Prostate gland (tissue), 2 donors: Measurements from ENCODE around the gene LUC7L3. TPM values are rescaled to one million over a fixed set of nuclear protein-coding genes. Genes with fewer than 3 reads are reported as not detected.
"Not testable (repeated sequence)": the region's sequence is repeated elsewhere in the genome, so short reads cannot be mapped to it uniquely, and the experiment has no call there.

ENCODE experiments used
- DNase-seq: peaks from one replicate; pipeline ENCODE4 v3.0.0-alpha.2; 2019; ENCODE audit warnings: low spot score
- H3K27ac ChIP-seq, 2 donors: fragments of 200-600 bp; sonication (generic); 2 replicates each; pipeline ENCODE4 v1.5.1; 2017 to 2019
- H3K27me3 ChIP-seq: fragments of 200-600 bp; sonication (generic); replicated peaks from 2 replicates; pipeline ENCODE4 v1.5.1; 2019; ENCODE audit not compliant: insufficient read depth
- H3K36me3 ChIP-seq, 2 donors: fragments of 200-600 bp; sonication (generic); 1 replicate in 1 of 2; 2 replicates in 1 of 2; pipeline versions ENCODE4 v1.5.1 to v1.8.1; 2017 to 2019
- H3K4me1 ChIP-seq: fragments of 200-600 bp; sonication (generic); replicated peaks from 2 replicates; pipeline ENCODE4 v1.5.1; 2019
- H3K4me3 ChIP-seq, 2 donors: fragments of 200-600 bp; sonication (generic); 2 replicates each; pipeline ENCODE4 v1.5.1; 2017 to 2019
- H3K9me3 ChIP-seq: fragments of 200-600 bp; sonication (generic); 2 replicates; pipeline ENCODE4 v1.5.1; 2017
- POLR2A ChIP-seq: fragments of 450-650 bp; IDR thresholded peaks from one replicate; pipeline ENCODE4 v1.6.1; 2016; ENCODE audit warnings: antibody characterized with exemption, mild to moderate bottlenecking
- POLR2AphosphoS5 ChIP-seq: sonication (generic); formaldehyde crosslinking; IDR thresholded peaks from one replicate; pipeline ENCODE4 v1.6.1; 2017; ENCODE audit warnings: antibody characterized with exemption
- WGBS: methylation state at CpG from one replicate; pipeline ENCODE4 v1.1.5; 2018; 5-methylcytosine and 5-hydroxymethylcytosine counted together
- intact Hi-C: fragments of 100-400 bp; cut with DNase I; formaldehyde crosslinking; loops from one replicate; pipeline ENCODE4 v1.14.2; 2022
- total RNA-seq, 2 donors: library from RNA; depleted of rRNA; stranded (reverse); fragments of >200 nt; gene quantifications; one replicate each; pipeline ENCODE4 v1.1.0, GENCODE V29; 2016
- TF ChIP-seq, protein P1 (sequence below), 4 experiments: fragments of 200-600 bp in 2 of 4; fragments of 450-650 bp in 2 of 4; sonication (generic) in 2 of 4; IDR thresholded peaks; 1 replicate in 3 of 4; 2 replicates in 1 of 4; pipeline ENCODE4 v1.5.1; 2016 to 2019; ENCODE audit warnings: antibody characterized with exemption in 4 of 4, mild to moderate bottlenecking in 2 of 4, moderate library complexity in 2 of 4

The LUC7L3 gene
- total RNA-seq, 2 donors from 2014 or later, result 45.4 to 234 TPM

DNA sequence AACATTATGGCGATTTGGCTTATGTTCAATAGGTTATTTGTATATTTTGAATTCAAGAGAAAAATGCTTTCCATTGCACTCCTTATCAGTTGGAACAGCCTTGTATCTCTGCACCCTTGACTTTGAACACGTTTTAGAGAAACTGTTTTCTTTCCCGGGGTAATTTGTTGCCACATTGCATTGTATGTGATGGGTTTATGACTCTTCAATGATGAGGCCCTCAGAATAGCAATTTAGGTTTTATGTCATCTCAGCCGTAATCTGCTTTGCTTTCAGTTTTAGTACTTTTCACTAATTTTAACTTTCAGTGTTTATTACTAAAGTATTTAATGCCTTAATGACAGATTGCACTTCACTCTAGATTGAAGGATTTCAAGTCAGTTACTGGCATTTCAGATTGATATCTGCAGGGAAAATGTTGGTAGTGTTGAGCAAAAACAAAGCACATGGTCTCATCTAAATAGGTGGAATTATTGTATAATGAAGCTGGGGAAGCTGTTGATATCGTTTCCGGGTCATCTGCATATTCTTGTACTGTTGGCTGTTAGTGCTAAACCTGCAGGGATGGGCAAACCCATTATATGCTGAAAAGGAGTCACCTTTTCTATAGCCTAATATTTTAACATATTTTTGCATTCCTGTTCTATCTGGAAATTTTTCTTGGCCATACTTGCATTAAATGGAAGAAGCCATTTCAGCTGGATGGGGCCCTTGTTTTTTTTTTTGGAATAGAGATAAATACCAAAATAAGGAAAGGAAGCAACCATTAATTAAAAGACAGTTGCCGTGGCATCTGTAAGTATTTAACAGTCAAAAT is 2.0 kb downstream of the LUC7L3 start:
- no peaks in the 10 kb centered on the region for H3K36me3 ChIP-seq
- no peaks in the 10 kb centered on the region for H3K9me3 ChIP-seq
- peaks cover 3% of the 10 kb centered on the region for H3K4me1 ChIP-seq
- H3K27me3 ChIP-seq, result no peaks in the 10 kb centered on the region
- TF ChIP-seq, protein P1, sequence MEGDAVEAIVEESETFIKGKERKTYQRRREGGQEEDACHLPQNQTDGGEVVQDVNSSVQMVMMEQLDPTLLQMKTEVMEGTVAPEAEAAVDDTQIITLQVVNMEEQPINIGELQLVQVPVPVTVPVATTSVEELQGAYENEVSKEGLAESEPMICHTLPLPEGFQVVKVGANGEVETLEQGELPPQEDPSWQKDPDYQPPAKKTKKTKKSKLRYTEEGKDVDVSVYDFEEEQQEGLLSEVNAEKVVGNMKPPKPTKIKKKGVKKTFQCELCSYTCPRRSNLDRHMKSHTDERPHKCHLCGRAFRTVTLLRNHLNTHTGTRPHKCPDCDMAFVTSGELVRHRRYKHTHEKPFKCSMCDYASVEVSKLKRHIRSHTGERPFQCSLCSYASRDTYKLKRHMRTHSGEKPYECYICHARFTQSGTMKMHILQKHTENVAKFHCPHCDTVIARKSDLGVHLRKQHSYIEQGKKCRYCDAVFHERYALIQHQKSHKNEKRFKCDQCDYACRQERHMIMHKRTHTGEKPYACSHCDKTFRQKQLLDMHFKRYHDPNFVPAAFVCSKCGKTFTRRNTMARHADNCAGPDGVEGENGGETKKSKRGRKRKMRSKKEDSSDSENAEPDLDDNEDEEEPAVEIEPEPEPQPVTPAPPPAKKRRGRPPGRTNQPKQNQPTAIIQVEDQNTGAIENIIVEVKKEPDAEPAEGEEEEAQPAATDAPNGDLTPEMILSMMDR (IDR thresholded peaks at IDR 0.05), result no peak
- TF ChIP-seq POLR2A (no peak), POLR2AphosphoS5 (no peak)
- peak overlapping the region; percentile 82 to 93 for H3K4me3 ChIP-seq
- intact Hi-C loops, result no loop called here
- no peak for DNase-seq
- 10% methylated on average over 7 of the region's 7 CpGs for WGBS
- H3K27ac ChIP-seq, result peak overlapping the region in 1 of 2 donors; percentile 99

DNA sequence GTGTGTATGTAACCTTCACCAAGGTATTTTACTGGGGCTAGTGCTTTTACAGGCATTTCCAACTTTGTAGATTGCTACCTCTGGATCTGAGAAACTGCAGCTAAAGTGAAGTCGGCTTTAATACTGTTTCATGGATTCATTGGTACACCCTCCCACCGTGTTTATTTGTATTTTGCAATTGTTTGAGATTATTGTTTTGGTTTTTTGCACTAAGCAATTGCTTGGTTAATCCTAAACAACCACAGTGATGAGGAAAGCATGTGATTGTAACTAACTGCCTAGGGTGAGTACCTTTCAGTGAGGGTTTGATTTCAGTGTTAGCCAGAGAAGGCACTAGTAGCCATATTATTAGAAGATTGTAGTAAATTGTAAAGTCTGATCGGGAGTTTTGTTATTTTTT is 3.3 kb downstream of the LUC7L3 start:
- Histone ChIP-seq H3K4me1 (peaks cover 7% of the 10 kb centered on the region), H3K36me3 (no peaks in the 10 kb centered on the region), H3K27ac (no peak overlapping the region), H3K4me3 (no peak overlapping the region), H3K27me3 (no peaks in the 10 kb centered on the region), H3K9me3 (no peaks in the 10 kb centered on the region)
- intact Hi-C loops, result no loop called here
- no peak for DNase-seq
- WGBS, result 39% methylated on average over 3 of the region's 3 CpGs
- TF ChIP-seq POLR2AphosphoS5, result no peak
- no peak for TF ChIP-seq POLR2A
- TF ChIP-seq, protein P1 (IDR thresholded peaks at IDR 0.05), result no peak

DNA sequence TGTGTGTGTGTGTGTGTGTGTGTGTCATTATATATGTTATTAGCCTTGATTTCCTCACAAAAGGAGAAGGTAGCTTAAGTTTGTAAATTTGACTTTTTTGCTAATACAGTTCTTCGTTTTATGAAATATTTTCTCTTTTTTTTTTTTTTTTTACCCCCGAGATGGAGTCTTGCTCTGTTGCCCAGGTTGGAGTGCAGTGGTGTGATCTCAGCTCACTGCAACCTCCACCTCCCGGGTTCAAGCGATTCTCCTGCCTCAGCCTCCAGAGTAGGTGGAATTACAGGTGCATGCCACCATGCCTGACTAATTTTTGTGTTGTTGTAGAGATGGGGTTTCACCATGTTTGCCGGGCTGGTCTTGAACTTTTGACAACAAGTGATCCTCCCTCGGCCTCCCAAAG is 5.2 kb downstream of the LUC7L3 start:
- H3K27ac ChIP-seq, H3K4me3 ChIP-seq, intact Hi-C loops, H3K9me3 ChIP-seq, H3K27me3 ChIP-seq, H3K4me1 ChIP-seq, H3K36me3 ChIP-seq, DNase-seq: not testable (repeated sequence)
- over 99% methylated on average over 6 of the region's 6 CpGs for whole genome bisulfite sequencing

DNA sequence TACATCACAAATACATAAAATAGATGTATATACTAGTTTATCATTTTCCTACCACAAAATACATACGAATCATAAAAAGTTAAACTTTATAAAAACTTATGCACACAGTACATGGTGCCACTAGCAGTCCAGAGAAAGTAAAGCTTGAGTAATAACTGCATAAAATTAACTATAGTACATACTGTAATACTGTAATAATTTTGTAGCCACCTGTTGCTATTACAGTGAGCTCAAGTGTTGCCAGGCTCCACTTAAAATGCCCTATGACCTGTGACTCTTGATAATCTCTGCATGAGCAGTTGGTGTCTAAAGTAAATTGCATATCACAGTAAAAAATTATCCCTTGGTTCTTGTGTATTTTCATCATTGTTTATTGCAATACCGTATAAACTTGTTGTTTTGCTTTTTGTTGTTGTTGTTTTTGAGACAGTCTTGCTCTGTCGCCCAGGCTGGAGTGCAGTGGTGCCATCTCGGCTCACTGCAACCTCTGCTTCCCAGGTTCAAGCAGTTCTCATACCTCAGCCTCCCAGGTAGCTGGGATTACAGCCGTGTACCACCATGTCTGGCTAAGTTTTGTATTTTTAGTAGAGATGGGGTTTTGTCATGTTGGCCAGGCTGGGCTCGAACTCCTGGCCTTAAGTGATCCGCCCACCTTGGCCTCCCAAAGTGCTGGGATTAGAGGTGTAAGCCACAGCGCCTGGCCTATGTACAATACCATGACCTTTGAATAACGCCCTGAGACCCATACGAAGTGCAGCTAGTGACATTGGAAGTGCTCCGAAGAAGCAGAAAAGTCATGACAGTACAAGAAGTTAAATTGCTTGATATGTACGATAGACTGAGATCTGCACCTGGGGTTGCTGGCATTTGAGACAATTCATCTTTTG is 6.6 kb downstream of the LUC7L3 start:
- Histone ChIP-seq H3K27ac (no peak overlapping the region), H3K9me3 (no peaks in the 10 kb centered on the region), H3K36me3 (no peaks in the 10 kb centered on the region), H3K4me1 (peaks cover 7% of the 10 kb centered on the region), H3K27me3 (no peaks in the 10 kb centered on the region), H3K4me3 (no peak overlapping the region)
- WGBS, result 84% methylated on average over 12 of the region's 12 CpGs
- DNase-seq, result no peak
- TF ChIP-seq POLR2AphosphoS5, result no peak
- TF ChIP-seq, protein P1 (IDR thresholded peaks at IDR 0.05), result no peak
- no peak for TF ChIP-seq POLR2A
- intact Hi-C loops, result no loop called here

DNA sequence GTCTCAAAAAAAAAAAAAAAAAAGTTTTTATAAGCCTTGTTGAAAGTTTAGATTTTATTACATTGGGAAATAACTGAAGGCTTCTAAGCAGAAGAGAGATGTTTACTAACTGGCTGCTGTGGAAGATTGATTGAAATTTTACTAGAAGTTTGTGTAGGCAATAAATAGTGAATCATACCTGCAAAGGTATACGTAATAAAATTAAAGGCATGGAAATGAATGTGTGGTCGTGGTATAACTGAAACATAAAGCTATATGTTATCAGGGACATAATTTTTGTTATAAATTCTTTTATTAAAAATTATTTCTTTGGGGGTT is 8.7 kb downstream of the LUC7L3 start:
- DNase-seq, result no peak
- Histone ChIP-seq H3K4me3 (no peak overlapping the region), H3K27ac (no peak overlapping the region), H3K27me3 (no peaks in the 10 kb centered on the region), H3K9me3 (no peaks in the 10 kb centered on the region), H3K4me1 (peaks cover 7% of the 10 kb centered on the region), H3K36me3 (no peaks in the 10 kb centered on the region)
- 50% methylated on average over 2 of the region's 2 CpGs for WGBS
- TF ChIP-seq, protein P1 (IDR thresholded peaks at IDR 0.05), result no peak
- TF ChIP-seq POLR2AphosphoS5, result no peak
- TF ChIP-seq POLR2A, result no peak
- intact Hi-C loops, result no loop called here
